Neuronal stem cell (in vitro differentiated cells): ENCODE results near the gene DLG2.

Experiments used
- DNase-seq: peaks from one replicate; pipeline ENCODE4 v3.0.0-alpha.2; 2013; ENCODE audit warnings: low spot score
- H2AFZ ChIP-seq: one replicate; pipeline ENCODE4 v1.6.1; 2013; ENCODE audit warnings: mild to moderate bottlenecking, low read length, inconsistent platforms
- H2AK5ac ChIP-seq: 2 replicates; pipeline ENCODE4 v1.6.1; 2013; ENCODE audit warnings: low read depth, mild to moderate bottlenecking, inconsistent platforms, low read length, moderate library complexity, mixed read lengths
- H2BK120ac ChIP-seq: 2 replicates; pipeline ENCODE4 v1.6.1; 2013; ENCODE audit warnings: low read depth, mild to moderate bottlenecking, inconsistent platforms, low read length, moderate library complexity, mixed read lengths
- H2BK12ac ChIP-seq: one replicate; pipeline ENCODE4 v1.6.1; 2013; ENCODE audit warnings: low read length, inconsistent platforms
- H2BK15ac ChIP-seq: 2 replicates; pipeline ENCODE4 v1.6.1; 2013; ENCODE audit warnings: mild to moderate bottlenecking, low read length, inconsistent platforms, mixed read lengths
- H2BK5ac ChIP-seq: one replicate; pipeline ENCODE4 v1.6.1; 2013; ENCODE audit warnings: inconsistent platforms, mild to moderate bottlenecking, low read length, moderate library complexity
- H3K14ac ChIP-seq: one replicate; pipeline ENCODE4 v1.6.1; 2013; ENCODE audit warnings: low read length, inconsistent platforms
- H3K18ac ChIP-seq: 2 replicates; pipeline ENCODE4 v1.6.1; 2013; ENCODE audit warnings: low read length, inconsistent platforms
- H3K23ac ChIP-seq: 2 replicates; pipeline ENCODE4 v1.6.1; 2013; ENCODE audit warnings: low read depth, mild to moderate bottlenecking, mixed read lengths, low read length, inconsistent platforms; ENCODE audit not compliant: poor library complexity
- H3K27ac ChIP-seq: replicated peaks from 3 replicates; pipeline ENCODE4 v1.5.1; 2013; ENCODE audit warnings: low read length, inconsistent platforms
- H3K27me3 ChIP-seq, 3 experiments: 2 replicates each; pipeline ENCODE4 v1.6.1; 2013; ENCODE audit warnings: low read length in 3 of 3, mild to moderate bottlenecking in 2 of 3, inconsistent platforms in 1 of 3, low read depth in 1 of 3, mixed read lengths in 1 of 3, moderate library complexity in 1 of 3; ENCODE audit not compliant: control insufficient read depth in 3 of 3, insufficient read depth in 3 of 3
- H3K36me3 ChIP-seq, 2 donors: replicated peaks in 1 of 2; 2 replicates each; pipeline ENCODE4 v1.6.1; 2013; ENCODE audit warnings: low read length in 2 of 2; ENCODE audit not compliant: control insufficient read depth in 2 of 2, insufficient read depth in 2 of 2
- H3K4ac ChIP-seq: 2 replicates; pipeline ENCODE4 v1.6.1; 2013; ENCODE audit warnings: inconsistent platforms, mild to moderate bottlenecking, low read length, moderate library complexity
- H3K4me1 ChIP-seq, 2 donors: 1 replicate in 1 of 2; 2 replicates in 1 of 2; pipeline ENCODE4 v1.6.1; 2013; ENCODE audit warnings: low read length in 2 of 2, low read depth in 1 of 2; ENCODE audit not compliant: control insufficient read depth in 2 of 2, insufficient read depth in 1 of 2
- H3K4me2 ChIP-seq: one replicate; pipeline ENCODE4 v1.6.1; 2013; ENCODE audit warnings: mild to moderate bottlenecking, low read length, inconsistent platforms; ENCODE audit not compliant: insufficient read depth, poor library complexity, severe bottlenecking
- H3K4me3 ChIP-seq, 2 donors: 2 replicates each; pipeline ENCODE4 v1.5.1; 2013; ENCODE audit warnings: low read length in 2 of 2, mild to moderate bottlenecking in 2 of 2, inconsistent platforms in 1 of 2, moderate library complexity in 1 of 2
- H3K79me1 ChIP-seq: one replicate; pipeline ENCODE4 v1.6.1; 2013; ENCODE audit warnings: low read depth, mild to moderate bottlenecking, inconsistent platforms, low read length, moderate library complexity
- H3K9ac ChIP-seq: one replicate; pipeline ENCODE4 v1.6.1; 2013; ENCODE audit warnings: mild to moderate bottlenecking, low read depth, low read length, inconsistent platforms; ENCODE audit not compliant: poor library complexity
- H3K9me3 ChIP-seq, 2 donors: replicated peaks in 1 of 2; 2 replicates each; pipeline versions ENCODE3 to v1.6.1; 2013; ENCODE audit warnings: low read length in 2 of 2, mild to moderate bottlenecking in 2 of 2, inconsistent platforms in 1 of 2, low read depth in 1 of 2, mixed read lengths in 1 of 2, moderate library complexity in 1 of 2; ENCODE audit not compliant: control insufficient read depth in 2 of 2, insufficient read depth in 1 of 2
- H4K8ac ChIP-seq: one replicate; pipeline ENCODE4 v1.6.1; 2013; ENCODE audit warnings: low read depth, mild to moderate bottlenecking, inconsistent platforms, low read length, moderate library complexity
- H4K91ac ChIP-seq: one replicate; pipeline ENCODE4 v1.6.1; 2013; ENCODE audit warnings: low read length, low read depth, mild to moderate bottlenecking, inconsistent platforms; ENCODE audit not compliant: poor library complexity
- WGBS, 2 donors: extraction: QIAGEN DNeasy Blood & Tissue Kit; methylation state at CpG; one replicate each; pipeline ENCODE4 v1.1.7; 2013; ENCODE audit warnings: missing lambda C conversion rate in 2 of 2, mixed read lengths in 1 of 2; ENCODE audit not compliant: insufficient read length in 2 of 2, insufficient replicate concordance in 1 of 2; ENCODE audit errors: extremely low coverage in 2 of 2; 5-methylcytosine and 5-hydroxymethylcytosine counted together

DLG2 gene

GRCh38 chr11:85494396-85494795 is 132.7 kb downstream of the DLG2 start:
- Histone ChIP-seq H3K4me3 (no peak overlapping the region), H3K27ac (no peak overlapping the region), H2BK5ac (no peak overlapping the region), H3K14ac (no peak overlapping the region), H3K27me3 (no peaks in the 10 kb centered on the region), H3K4ac (no peak overlapping the region), H2AFZ (no peak overlapping the region), H3K79me1 (no peaks in the 10 kb centered on the region), H4K91ac (no peak overlapping the region), H3K36me3 (no peaks in the 10 kb centered on the region), H3K4me1 (no peaks in the 10 kb centered on the region), H2BK120ac (no peak overlapping the region), H3K9me3 (no peaks in the 10 kb centered on the region), H4K8ac (no peak overlapping the region), H2BK15ac (no peak overlapping the region), H3K4me2 (no peak overlapping the region), H3K9ac (no peak overlapping the region), H3K23ac (no peak overlapping the region), H2AK5ac (no peak overlapping the region), H3K18ac (no peak overlapping the region), H2BK12ac (no peak overlapping the region)
- DNase-seq, result no peak
- WGBS, 2 donors, result no CpG with 5 or more reads among the region's 1 CpG

DNA sequence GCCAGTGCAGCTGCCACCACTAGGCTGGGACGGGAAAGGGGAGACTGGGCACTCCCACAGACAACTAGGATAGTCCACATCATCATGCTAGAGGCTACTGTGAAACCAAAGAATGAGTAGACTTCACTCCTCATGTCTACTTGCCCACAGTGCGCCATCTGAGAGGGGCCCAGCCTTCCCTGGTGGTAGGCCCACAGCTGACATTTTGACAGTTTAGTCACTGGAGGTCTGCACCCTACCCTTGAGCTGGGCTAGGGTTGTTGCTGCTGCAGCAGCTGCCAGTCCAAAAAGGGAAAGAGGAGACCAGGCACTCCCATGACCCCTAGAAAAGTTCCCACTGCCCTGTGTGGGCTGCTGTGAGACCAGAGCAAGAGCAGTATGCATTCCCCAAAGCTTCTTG is 141.2 kb downstream of the DLG2 start:
- Histone ChIP-seq H4K8ac (no peak overlapping the region), H3K36me3 (no peaks in the 10 kb centered on the region), H3K4me1 (no peaks in the 10 kb centered on the region), H2AFZ (no peak overlapping the region), H2BK12ac (no peak overlapping the region), H3K4me2 (no peak overlapping the region), H3K4ac (no peak overlapping the region), H3K9ac (peak overlapping the region; percentile 2), H3K79me1 (no peaks in the 10 kb centered on the region), H3K23ac (no peak overlapping the region), H3K14ac (no peak overlapping the region), H2BK5ac (no peak overlapping the region), H4K91ac (no peak overlapping the region), H3K27me3 (no peaks in the 10 kb centered on the region), H2BK120ac (no peak overlapping the region), H3K4me3 (no peak overlapping the region), H3K18ac (peak overlapping the region; percentile 5), H3K27ac (no peak overlapping the region), H2BK15ac (no peak overlapping the region), H2AK5ac (peak overlapping the region; percentile 53), H3K9me3 (peaks cover 0 to 5% of the 10 kb centered on the region in 2 donors)
- no peak for DNase-seq
- WGBS, 2 donors, result no CpG with 5 or more reads among the region's 2 CpGs

DNA sequence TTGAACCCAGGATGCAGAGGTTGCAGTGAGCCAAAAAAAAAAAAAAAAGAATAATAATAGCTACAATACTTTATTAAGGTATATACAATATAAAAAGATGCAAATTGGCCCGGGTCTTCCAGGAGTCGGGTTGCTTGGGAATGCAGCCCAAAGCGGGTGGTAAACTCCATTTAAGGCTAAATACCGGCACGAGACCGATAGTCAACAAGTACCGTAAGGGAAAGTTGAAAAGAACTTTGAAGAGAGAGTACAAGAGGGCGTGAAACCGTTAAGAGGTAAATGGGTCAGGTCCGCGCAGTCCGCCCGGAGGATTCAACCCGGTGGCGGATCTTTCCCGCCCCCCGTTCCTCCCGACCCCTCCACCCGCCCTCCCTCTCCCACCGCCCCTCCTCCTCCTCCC is 143.3 kb downstream of the DLG2 start:
- Histone ChIP-seq H2BK120ac (no peak overlapping the region), H2BK5ac (no peak overlapping the region), H3K9ac (no peak overlapping the region), H3K4me3 (no peak overlapping the region), H4K91ac (no peak overlapping the region), H2AFZ (no peak overlapping the region), H3K4me1 (no peaks in the 10 kb centered on the region), H3K36me3 (no peaks in the 10 kb centered on the region), H4K8ac (no peak overlapping the region), H2BK15ac (no peak overlapping the region), H3K79me1 (no peaks in the 10 kb centered on the region), H2BK12ac (no peak overlapping the region), H3K4me2 (no peak overlapping the region), H3K23ac (no peak overlapping the region), H3K9me3 (peaks cover 0 to 5% of the 10 kb centered on the region in 2 donors), H2AK5ac (no peak overlapping the region), H3K4ac (no peak overlapping the region), H3K27ac (no peak overlapping the region), H3K27me3 (no peaks in the 10 kb centered on the region), H3K14ac (no peak overlapping the region), H3K18ac (no peak overlapping the region)
- no CpG with 5 or more reads among the region's 20 CpGs for WGBS, 2 donors
- DNase-seq, result peak; percentile 17

DNA sequence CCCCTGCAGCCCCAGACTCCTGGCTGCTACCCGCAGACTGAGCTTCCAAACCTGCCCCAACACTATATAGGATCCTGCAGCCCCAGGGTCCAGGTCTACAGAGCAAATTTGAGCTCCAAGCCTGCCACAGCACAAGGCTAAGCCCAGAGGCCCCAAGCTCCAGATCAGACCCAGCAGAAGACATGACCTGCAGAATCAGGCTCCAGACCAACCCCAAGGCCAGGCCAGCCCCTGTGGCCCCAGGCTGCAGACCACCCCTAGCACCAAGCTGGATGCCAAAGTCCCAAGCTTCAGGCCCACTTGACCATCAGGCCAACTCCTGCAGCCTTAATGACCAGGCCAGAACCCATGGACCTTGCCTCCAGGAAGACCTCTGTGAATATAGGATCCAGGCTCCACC is 145.3 kb downstream of the DLG2 start:
- Histone ChIP-seq H3K23ac (no peak overlapping the region), H4K8ac (no peak overlapping the region), H2BK120ac (no peak overlapping the region), H2BK12ac (no peak overlapping the region), H3K36me3 (no peaks in the 10 kb centered on the region), H3K27me3 (no peaks in the 10 kb centered on the region), H3K14ac (no peak overlapping the region), H3K9ac (no peak overlapping the region), H3K27ac (no peak overlapping the region), H2AFZ (no peak overlapping the region), H3K4me2 (no peak overlapping the region), H3K18ac (no peak overlapping the region), H3K9me3 (peaks cover 0 to 5% of the 10 kb centered on the region in 2 donors), H3K79me1 (no peaks in the 10 kb centered on the region), H2BK15ac (no peak overlapping the region), H3K4me1 (no peaks in the 10 kb centered on the region), H2BK5ac (no peak overlapping the region), H2AK5ac (peak overlapping the region; percentile 8), H3K4me3 (no peak overlapping the region), H3K4ac (no peak overlapping the region), H4K91ac (no peak overlapping the region)
- no peak for DNase-seq
- no CpG with 5 or more reads among the region's 1 CpG for WGBS, 2 donors
